ENCODE data around the gene AKR1C2.
"Not testable (repeated sequence)": the region's sequence is repeated elsewhere in the genome, so short reads cannot be mapped to it uniquely, and the experiment has no call there.

DNA sequence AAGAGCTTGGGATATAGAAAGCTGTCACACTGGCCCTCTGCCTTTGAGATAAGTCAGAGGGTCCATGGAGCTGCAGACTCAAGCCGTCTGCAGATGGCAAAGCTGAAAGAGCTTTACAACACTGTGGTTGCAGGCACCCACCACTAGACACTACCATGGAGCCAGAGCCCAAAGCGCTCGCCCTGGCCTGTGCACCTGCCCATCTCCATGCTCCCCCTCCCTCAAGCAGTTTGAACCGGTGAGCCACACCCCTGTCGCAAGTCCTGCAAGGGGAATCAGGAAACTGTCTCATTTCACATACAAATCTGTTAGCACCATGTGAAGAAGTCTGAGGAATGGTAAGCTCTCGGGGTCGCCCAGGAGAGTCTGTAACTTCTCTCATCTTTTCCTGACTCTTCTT lies 6.4 kb upstream of the AKR1C2 start:
- TF ChIP-seq POLR2A (IDR thresholded peaks at IDR 0.05; ENCODE audit: low read depth, low read length); SPI1 (IDR thresholded peaks at IDR 0.05; ENCODE audit: low read depth, low read length); POLR2AphosphoS5 (IDR thresholded peaks at IDR 0.05; ENCODE audit: low read depth, low read length); PAX5 (IDR thresholded peaks at IDR 0.05; ENCODE audit: insufficient read depth, low read length, severe bottlenecking); TAF1 (IDR thresholded peaks at IDR 0.05; ENCODE audit: low read depth, low read length); POU2F2 (IDR thresholded peaks at IDR 0.05; ENCODE audit: low read depth, low read length): not testable (repeated sequence)

Measured in GM12891 (cell line).